NCI-H524 (cell line): ENCODE measurements around the gene RPS15.
A peak's percentile ranks its signal among the peaks of the same experiment; 100 is the strongest.
"Not testable (repeated sequence)": the region's sequence is repeated elsewhere in the genome, so short reads cannot be mapped to it uniquely, and the experiment has no call there.

Experiments used
- DNase-seq, 2 experiments: peaks; one replicate each; lab custom pipeline; 2025; lab: John Stamatoyannopoulos, UW

Gene RPS15

GRCh38 chr19:1435378-1435989 lies 2.7 kb upstream of the RPS15 start:
- no peak for DNase-seq

DNA sequence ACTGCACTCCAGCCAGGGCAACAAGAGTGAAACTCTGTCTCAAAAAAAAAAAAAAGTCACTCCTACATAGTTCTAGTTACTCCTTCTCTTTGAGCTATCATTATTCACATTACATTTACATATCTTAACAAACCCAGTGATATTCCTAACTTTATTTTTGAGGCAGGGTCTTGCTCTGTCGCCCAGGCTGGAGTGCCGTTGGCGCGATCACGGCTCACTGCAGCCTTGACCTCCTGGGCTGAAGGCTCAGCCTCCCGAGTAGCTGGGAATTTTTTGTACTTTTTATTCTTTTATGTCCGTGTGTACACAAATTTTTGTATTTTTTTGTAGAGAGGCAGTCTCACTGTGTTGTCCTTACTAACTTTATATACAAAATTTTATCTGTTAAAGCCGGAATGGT lies 587 bp upstream of the RPS15 start:
- no peak for DNase-seq

DNA sequence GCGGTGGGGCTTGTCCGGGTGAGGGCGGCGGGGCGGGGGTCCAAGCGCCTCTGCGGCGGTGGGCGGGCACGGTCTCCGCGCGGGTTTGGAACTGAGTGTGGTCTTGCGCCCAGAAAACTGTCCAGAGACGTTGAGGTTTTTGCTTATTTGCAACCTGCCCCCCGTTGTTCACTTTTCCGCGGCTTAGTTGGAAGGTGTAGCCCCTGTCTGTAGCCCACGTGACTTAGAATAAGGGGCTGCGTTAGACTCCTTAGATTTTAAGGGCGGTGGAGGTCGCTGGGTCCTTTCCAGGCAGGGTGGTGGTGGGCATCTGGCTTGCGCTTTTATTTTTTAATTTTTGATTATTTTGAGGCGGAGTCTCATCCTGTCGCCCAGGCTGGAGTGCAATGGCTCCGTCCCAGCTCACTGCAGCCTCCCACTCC lies 748 bp downstream of the RPS15 start:
- no peak for DNase-seq

GRCh38 chr19:1439525-1440417 lies 1.6 kb downstream of the RPS15 start:
- DNase-seq: not testable (repeated sequence)

DNA sequence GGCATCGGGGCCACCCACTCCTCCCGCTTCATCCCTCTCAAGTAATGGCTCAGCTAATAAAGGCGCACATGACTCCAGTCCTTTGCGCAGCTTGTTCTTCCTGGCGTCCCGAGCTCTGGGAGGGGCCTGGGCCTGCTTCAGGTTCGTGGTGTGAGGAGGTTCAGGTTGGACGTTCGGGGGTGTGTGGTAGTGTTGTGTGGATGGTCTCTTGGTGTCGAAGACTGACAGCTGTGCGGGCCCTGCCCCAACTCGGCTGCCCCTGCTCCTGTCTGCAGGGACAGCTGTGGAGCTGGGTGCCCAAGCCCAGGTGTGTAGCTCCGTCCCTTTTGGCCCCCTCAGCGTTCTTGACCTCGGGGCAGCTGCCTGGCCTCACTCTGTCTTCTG lies 2.2 kb downstream of the RPS15 start:
- no peak for DNase-seq

DNA sequence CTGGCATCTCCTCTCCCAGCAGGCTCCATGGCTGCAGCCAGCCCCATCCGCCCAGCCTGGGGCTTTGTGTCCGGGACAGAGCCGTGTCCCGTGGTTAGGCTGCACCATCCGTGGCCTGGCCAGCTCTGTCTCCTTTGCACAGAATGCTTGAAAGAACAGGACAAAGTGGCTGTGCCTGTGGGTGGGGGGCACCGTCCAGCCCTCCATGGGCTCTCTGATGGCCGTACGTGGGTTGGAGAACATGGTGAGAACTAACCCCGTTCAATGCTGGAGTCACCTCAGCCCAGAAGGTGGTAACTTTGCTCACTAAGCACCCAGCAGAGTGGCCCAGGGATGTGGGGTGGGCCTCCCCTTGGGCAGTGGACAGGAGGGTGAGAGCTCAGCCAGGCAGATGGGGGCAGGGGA lies 2.8 kb downstream of the RPS15 start:
- DNase-seq: no peak

DNA sequence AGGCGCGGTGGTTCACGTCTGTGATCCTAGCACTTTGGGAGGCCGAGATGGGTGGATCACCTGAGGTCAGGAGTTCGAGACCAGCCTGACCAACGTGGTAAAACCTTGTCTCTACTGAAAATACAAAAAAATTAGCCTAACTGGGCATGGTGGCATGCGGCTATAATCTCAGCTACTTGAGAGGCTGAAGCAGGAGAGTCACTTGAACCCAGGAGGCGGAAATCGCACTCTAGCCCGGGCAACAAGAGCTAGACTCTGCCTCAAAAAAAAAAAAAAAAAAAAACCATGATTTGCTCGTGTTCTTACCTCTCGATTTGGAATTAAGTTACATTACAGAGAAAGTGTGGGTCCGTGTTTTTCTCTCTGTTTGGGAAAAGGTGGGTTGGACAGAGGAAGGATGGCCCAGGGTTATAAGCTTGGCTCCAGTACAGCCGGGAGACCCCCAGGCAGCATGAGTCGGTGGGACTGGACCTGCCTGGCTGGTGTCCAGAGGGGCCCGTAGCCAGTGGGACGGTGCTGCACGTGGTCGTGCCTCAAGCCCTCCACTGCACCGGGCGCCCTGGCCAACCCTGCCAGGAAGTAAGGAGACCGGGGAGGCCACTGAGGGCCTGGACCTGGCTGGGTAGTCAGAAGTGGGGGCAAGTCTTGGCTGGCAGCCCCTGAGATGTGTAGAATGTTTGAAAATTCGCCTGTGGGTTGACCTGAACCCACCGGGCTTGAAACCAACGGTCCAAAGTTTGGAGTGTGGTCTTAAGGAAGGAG lies 3.7 kb downstream of the RPS15 start:
- no peak for DNase-seq

DNA sequence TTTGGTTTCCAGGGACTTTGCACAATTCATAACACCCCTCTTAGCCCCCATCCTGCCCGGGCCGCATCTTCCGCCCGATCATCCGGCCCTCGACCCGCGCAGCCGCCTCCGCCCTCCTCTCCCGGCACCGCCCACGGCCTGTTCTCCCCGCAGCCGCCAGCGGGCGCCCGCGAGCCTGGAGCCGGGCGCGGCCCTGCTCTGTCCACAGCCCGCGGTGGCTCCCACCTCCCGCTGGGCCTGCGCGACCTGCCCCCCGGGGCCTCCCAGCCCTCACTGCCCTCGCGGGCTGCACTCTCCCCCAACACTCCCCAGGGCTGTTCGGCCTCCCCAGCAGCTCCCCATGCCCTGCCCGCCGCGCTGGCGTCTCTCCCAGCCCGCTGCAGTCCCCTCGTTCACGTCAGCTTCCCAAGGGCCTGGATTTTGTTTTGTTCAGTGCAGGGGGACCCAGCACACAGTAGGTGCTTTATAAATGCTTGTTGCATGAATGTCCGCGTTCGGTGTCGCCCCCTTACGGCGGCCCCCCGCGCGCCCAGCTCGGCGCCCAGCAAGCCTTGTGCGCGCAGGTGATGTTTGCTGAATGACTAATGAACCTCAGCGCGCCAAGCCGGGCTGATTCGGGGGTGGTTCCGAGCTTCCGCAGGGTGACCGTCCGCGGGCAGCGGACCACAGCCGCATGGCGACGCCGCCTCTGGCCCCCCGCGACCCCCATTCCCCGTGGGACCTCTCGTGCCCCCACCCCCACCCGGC lies 7.2 kb downstream of the RPS15 start:
- DNase-seq: peak in 1 of 2 experiments; percentile 59

DNA sequence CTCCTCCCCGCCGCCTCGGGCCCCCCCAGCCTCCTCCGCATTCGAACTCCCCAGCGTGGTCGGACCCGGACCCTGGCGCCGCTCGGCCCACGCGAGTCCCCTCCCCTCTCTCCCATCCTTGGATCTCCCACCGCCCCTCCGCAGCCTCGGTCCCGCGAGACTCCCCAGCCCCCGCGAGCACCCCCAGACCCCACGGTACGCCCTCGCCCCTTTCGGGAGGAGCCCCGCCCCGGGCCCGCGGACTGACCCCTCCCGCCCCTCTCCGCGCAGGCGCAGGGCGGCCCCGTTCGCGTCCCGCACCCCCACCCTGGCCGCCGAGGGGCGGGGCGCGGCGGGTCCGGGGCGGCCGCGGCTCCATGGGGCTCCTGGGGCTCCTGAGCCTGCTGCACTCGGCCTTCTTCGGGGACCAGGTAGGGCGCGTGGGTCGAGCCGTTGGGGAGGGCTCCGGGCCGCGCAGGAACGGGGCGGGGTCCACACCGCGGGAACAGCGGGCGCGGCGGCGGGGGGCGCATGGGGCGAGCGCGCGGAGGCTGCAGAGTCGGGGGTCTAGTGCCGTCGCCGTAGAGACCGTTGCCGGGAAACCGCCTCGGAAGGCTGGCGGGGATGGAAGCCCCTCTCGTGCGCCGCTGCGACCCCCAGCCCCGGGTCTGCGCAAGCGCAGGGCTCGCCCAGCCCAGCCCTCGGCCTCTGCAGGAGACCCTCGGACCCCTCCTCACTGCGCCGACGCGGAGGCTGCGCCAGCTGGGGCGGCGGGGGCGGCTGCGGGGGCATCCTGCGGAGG lies 7.9 kb downstream of the RPS15 start:
- peak in 1 of 2 experiments; percentile 59 for DNase-seq

DNA sequence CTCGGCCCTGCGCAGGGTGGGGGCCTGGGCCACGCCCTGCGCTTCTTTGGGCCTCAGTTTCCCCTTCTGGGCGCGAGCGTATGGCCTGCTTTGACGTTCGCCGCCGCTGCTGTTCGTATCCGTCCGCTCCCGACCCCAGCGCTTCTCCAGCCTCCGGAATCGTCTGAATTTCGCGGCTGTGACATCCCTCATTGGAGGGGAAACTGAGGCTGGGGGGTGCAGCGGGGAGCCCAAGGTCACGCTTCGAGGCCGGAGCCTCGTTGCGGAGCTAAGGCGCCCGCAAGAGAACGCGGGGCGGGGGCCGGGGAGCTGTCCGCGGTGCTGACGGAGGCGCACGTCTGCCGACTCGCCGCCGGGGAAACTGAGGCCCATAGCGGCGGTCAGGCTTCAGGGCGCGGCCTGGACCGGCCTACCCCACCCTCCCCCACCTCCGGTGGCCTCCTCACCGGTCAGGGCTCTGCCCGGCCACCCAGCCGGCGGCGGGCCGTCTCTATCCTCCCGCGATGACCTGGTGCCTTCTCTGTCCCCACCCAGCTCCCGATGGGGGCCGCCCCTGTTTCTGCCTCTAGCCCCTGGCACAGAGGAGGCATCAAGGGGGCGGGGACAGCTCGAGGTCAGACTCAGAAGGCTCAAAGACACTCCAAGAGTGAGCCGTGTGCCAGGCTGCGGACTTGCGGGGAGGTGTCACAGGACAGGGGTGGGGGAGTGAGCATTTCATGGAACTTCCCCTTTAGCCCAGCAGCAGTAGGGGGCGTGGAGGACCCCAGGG lies 8.7 kb downstream of the RPS15 start:
- DNase-seq: peak in 1 of 2 experiments; percentile 40

GRCh38 chr19:1447504-1447903 lies 9.3 kb downstream of the RPS15 start:
- DNase-seq: no peak

DNA sequence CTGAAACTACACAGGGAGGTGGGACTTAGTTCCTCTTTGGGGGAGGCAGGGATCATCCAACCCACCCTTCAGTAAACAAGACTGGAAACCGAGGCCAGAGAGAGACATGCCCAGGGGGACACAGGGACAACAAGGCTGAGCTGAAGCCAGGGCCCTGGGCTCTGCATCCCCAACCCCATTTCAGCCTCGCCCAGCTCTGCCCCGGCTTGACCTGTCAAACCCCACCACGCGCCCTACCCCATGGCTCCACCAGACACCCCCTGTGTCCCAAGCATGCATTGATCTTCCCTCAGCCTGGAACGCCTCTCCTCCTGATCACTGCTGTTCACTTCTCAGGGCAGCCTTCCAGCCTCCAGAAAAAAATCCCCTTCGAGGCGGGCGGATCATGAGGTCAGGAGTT lies 9.7 kb downstream of the RPS15 start:
- no peak for DNase-seq

- DNase-seq: peak; percentile 78 to 89
These were observed 11.6 kb downstream of the RPS15 start, which contains the start of gene APC2 for GRCh38 chr19:1449467-1450442. TSS of gene APC2 (plus strand) at chr19:1450121. CDS start at chr19:1453002, 2,881 bp downstream.

- no peak for DNase-seq
These were observed 12.8 kb downstream of the RPS15 start for GRCh38 chr19:1450735-1451731.

DNA sequence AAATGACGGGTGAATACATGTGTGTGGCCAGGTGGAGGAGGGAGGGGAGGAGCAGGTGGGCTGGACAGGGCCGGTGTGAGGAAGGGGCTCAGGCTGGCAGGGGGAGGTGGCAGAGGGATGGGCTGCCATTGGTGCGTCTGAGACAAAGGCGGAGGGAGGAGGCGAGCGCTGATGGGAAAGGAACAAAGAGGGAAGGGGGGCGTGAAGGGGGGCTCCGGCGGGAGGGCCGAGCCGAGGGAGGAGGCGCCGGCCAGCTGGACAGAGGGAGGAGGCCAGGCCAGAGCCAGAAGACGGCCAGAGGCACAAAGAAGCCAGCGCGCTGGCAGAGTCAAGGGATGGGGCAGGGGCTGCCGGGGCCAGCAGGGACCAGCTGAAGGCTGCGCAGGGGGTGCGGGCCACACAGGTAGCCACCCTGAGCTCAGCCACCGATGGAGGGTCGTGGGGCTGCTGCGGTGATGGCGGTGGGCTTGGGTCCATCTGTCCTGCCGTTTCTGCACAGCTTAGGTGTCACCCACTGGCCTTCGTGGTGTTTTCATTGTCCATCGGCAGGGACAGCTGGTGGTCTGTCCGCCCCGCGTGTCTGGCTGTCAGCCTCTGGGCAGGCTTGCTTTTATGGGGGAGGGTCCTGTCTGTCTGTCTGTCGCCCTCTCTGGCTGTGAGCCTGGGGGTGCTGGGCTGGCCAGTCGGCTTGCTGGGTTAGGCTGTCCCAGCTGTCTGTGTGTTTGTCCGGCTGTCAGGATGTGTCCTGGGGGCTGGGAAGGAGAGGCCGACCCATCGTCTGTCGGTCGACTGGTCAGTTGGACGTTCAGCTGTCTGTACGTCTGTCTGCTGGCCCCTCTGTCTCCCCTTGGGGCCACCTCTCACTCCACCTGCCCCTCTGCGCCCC lies 14.0 kb downstream of the RPS15 start:
- no peak for DNase-seq

DNA sequence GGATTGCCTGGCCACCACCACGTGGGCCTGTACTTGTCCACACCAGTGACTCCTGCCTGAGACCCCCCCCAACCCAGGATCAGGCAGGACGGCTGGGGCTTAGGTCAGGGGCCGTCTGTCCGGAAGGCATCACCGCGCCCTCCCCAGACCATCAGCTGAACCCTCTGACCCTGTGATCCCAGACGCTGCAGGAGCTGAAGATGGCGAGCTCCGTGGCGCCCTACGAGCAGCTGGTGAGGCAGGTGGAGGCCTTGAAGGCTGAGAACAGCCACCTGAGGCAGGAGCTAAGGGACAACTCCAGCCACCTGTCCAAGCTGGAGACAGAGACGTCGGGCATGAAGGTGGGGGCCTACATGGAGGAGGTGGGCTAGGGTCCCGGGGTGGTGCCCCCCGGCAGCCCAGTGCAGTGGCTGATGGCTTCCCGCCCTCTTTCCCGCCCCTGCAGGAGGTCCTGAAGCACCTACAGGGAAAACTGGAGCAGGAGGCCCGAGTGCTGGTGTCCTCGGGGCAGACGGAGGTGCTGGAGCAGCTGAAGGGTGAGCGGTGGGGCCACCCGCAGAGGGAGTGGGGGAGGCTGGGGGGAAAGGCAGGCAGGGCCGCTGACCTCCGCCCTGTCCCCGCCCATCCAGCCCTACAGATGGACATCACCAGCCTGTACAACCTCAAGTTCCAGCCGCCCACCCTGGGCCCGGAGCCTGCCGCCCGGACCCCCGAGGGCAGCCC lies 14.8 kb downstream of the RPS15 start:
- no peak for DNase-seq
